ENCODE measurements around the gene CBX8. TPM values are rescaled to one million over a fixed set of nuclear protein-coding genes. Genes with fewer than 3 reads are reported as not detected.

Gene CBX8
- total RNA-seq, 1 experiment from 2014 or later: 3.8 TPM

DNA sequence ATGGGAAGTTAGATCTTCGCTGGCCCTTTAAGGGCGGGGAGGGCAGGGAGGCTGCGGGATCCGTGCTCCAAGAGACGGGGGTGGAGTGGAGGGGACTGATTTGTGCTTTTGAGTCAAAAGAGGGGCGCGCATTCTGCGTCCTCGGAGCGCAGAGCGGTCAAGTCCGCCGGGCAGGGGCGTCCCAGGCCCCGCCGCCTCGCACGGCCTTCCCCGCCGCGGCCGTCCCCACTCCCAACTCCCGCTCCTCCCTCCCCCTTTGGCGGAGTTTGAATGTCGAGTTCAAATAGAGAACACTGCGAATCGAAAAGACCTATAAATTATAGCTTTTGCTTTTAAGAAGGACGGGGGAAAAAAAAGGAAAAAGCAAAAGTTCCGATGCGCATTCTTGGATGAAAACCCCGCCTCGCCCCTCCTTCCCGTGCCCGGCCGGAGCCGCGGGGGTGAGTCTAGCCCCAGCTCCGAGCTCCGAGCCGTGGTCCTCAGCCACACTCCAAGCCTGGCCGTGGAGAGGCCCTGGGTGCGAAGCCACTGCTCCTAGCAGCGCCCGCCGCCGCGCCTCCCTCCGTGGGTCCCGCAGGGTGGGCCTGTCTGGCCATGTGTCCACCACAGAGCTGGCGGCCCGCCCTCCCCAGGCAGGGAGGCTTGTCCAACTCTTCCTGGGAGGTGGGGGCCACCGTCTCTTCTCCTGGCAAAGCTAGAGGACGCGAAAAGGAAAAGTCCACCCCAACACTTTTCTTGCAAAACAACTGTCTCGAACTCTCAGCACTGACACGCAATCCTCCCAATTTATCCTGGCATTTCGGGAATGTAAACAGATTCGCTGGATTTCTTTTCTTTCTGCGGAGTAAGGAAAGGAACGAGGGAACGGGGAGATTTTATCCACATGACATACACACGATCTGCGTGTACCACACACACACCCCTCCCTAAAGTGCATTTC is 3.6 kb downstream of the CBX8 start:
- DNase-seq (ENCODE audit: low read depth): peak; percentile 58

DNA sequence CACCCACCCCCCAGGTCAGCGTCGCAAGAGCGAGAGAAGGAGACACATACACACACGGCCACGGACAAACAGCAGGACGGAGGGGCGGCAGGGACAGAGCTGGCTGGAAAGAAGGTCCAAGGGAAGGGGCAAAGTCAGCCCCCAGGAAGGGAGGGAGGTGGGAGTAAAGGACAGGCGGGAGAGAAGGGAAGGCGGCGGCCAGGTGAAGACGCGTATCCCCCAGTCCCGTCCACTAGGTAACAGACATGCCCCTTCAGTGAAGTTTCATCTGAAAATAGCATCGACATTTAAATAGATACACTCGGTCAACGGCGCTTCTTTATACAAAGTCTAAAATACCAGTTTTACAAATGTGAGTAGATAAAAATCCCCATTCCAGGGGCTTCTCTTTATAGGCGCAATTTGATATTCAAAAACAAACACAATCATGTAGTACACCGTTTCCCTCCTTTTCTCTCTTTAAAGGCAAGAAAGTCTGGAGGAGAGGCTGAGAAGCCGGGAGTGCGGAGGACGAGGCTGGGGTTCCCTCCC is 4.5 kb downstream of the CBX8 start:
- no peak for DNase-seq (ENCODE audit: low read depth)

DNA sequence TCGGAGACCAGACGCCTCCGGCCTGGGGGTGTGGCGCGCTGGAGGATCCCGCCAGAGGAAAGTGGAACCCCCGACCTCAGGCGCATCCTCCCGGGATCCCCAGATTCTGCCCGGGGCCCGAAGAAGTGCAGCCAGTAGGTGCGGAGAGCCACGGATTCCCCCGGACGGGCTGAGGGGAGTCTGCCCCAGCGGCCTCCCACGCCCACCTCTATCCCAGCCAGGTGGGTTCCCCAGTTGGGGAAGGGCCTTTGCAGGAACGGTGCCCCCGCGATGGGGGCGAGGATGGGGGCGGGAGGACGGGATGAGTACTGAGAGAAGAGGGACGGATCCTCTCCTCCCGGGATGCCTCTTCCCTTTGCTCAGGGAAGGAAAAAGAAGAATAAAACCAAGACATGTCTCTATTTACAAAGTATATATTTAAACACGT is 5.1 kb downstream of the CBX8 start:
- no peak for DNase-seq (ENCODE audit: low read depth)

DNA sequence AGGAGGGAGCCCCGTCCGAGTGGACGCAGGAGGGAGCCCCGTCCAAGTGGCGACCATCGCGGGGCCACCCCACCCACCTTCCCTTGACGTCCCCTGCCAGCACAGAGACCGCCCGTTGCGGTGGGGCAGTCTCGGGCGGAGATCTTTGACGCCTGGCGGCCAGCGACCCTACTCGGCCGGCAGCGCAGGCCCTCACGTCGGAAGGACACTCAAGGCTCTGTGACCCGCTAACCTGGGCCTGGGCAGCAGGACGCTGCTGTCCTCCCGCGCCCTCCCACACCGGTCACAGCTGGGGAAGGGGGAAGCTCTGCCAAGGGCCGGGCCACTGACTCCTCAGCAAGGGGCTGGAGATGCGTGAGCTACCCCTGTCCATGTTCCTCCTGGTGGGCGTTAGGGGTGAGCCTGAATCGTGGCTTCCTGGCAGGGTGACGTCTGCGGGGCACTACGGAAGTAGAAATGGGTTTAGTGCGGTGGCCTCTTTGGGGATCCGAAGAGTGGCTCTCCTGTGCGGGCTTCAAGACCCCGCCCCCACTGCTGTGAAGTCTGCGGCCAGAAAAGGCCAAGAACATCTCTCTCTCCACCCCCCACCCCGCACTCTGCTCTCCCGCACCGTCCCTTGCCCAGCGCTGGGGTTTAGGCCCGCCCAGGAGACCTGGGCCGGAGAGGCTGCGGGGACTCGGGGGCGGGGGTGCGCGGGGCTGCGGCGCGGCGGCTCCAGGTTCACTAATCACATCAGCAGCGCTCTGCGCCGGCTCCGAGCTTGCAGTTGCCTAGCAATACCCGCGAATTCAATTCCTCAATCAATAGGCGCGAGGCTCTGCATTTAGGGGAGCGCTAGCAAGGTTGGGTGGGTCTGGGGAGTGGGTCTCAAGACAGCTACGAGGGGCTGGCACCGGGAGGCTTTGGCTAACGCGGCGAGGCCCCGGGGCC is 5.8 kb downstream of the CBX8 start:
- no peak for DNase-seq (ENCODE audit: low read depth)

DNA sequence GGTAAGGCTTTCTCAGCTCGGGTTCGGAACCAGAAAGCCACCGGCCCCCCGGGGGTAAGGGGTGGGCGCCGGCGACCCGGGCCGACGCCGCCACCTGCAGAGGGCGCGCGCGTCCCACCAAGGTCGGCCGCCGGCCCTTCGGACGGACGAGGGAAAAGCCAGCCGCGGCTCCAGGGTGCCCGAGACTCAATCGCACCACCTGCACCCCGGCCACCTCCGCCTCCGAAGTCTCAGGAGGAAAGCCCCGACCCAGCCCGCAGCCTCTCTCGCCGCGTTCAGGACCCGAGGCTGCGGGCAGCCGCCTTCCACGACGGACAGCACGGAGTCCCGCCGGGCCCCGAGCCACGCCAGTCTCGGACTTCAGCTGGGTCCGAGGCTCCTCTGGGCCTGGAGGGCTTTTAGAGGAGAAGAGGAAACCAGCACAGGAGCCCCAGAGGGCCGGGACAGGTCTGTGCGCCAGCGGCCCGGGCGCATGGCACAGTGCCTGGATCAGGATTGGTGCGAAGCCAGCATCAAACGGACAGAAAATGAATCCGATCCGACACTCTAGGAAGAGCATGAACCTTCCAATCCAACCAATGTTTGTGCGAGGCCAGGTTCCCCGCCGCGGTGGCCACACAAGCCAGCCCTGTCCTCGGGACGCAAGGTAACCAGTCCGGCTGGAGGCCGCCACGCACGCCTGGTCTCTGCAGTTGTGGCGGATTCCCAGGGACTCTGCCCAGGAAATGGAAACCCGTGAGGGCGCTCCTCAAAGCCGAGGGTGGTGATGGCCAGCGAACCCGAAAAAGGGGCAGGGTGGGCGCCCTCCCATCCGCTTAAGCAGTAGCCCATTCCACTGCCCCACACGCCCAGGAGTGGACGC is 6.7 kb downstream of the CBX8 start:
- no peak for DNase-seq (ENCODE audit: low read depth)

DNA sequence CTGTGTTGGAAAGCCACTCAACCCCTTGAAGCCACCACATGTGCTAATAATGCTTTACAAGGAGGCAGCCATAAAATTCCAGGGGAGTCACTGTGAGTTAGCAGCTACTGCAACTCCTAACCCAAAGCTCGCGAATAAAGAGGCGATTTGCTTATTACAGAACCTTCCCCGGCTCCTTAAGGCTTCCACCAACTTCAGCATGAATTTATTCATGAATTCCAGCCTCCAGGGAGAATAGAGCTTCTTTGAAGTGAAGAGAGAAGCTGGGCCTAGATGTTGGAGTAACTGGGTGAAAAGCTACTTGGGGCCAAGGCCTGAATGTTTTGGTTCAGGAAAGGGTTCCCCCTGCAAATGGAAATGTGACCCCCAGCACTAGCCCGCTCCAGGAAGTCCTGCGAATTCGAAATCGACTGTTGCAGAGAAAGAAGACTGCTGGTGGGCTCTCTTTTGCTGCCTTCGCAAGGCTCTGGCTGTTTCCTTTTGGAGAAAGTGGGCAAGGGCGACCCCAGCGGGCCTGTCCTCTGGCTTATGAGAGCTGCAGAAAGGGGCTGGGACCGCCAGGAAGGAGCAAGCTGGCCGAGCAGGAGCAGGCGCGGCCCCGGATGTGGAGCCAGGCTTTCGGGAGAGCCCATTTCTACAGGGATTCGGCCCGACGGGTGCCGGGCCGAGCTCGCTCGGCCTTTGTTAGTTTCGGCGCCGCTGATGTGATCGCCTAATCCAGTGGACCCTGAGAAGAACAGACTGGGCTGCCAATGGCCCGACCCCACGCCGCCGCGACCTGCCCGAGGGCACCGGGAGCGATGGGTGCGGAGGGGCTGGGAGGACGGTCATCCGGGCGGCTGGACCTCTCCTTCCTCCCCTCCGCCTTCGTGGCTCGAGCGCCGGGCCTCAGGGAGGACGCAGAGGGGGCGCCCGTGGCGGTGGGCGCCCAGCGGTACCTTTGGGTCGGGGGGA is 7.6 kb downstream of the CBX8 start:
- no peak for DNase-seq (ENCODE audit: low read depth)

DNA sequence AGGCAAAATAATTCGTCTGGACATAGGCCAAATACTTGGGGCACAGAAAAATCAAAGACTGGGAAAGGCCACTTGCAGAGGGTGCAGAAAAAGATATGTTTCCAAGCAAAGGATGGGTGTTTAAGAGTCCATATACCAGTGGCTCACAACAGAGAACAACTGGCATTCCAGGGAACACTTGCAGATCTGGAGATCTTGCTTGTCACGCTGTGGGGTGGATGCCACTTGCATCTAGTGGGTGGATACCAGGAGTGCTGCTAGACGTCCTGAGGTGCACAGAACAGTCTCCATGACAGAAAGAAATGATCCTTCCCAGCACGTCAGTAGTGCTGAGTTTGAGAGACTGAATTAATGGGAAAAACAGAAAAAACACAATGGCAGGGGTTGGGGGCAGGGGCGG is 8.4 kb downstream of the CBX8 start:
- no peak for DNase-seq (ENCODE audit: low read depth)

DNA sequence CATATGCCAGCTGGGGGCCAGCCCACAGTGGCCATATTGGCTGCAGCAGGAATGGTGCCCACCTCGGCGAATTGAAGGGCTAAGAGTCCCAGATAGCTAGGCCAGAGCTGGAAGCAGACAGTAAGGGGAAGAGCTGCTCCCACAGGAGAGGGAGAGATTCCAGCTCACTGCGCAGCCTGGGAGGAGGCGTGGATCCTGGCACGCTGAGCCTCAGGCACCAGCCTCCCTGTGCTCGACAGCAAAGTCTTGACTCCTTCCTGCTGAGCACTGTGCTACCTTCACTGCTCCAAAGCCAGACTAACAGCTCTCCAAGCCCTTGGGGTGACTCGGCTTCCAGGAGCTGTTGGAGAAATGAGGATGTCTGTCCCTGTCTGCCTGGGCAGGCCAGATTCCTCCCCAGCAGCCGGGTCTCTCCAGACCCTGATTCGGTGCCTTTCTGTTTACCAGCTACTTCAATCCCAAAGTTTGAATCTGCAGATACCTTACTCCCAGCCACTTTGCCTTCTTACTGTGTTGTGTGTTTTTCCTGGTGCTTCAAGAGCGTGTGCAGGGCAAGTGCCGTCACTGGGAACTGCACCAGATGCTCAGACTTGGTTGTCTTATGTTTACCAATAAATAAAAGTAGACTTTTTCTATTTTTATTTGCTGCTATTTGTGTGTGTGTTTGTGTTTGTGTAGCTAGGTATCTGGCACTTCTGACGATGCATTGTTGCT is 9.8 kb downstream of the CBX8 start:
- no peak for DNase-seq (ENCODE audit: low read depth)

DNA sequence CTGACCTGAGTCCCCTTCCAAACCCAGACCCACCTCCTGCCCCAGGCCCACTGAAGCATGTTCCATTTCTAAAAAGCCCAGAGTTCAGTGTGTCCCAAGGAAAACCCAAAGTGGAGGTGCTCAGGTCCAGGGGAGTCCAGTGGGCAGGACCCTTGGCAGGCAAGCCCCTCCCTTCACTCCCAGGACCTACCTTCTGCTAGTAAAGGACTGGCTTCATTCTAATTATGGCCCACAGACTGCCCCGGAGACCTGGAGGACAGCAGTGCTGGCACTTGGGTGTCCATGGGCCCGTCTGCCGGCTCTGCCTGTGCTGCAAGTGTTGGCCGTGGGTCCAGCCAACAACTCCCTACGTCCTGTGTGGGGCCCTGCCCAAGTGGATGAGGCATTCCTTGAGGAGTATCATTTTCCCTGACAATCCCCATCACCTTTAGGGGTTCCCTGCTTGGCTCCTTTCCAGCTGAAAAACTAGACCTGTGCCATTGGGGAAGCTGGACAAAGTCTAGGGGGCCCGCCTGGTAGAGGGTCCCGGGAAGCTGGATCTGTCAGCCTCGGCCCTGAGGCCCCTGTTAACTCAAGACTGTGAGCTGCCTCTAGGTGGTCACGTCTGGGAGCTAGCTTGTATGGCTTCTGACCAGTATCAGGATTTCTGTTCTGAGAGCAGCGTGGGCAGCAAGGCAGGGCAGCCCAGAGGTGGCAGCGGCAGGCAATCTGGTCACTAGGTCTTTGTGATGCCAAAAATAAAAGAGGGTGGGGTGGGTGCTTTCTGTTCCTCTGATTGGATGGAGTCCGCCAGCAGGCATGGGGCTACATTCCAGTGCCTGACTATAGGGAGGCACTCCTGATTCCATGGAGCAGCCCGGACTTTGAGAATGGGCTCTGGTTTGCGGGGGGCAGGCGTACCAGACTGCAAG is 10.7 kb downstream of the CBX8 start:
- no peak for DNase-seq (ENCODE audit: low read depth)

DNA sequence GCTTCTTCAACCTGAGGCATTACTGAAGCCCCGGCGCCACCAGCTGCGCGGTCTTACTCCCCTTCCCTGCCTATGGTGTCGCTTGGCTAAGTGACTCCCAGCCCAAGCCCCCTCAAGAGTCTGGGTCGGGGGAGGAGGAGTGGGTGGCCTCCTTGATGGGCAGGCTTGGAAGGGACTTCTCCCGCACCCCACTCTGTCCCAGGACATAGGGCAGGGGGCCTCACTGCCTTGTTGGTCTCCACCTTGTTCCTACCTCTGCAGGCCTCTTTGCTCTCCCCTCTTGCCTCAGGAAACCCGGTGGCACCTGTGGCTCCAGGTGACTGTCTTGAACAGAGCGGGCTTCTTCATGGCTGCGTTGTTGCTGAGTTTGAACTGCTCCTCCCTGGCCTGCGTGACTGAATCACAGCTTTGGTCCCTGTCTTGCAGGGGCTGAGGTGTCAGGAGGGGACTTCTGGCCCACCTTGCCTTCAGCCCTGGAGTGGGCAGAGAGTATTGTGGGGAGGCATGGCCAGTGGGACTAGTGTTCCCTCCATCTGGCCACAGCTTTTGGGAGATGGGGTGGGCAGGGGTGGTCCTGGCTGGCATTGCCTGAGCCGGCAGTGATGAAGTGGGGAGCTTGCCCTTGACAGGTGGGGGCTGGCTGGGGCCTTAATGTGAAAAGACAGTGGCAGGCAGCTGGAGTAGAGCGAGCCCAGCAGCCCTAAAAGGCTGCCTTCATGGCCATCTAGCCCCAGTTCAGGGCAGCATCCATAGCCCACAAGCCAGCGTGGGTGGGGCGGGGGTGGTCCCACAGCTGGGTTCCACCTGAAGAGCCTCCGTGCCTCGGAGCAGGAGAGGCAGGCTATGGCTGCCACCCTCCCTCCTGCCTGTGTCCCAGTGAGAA is 11.6 kb downstream of the CBX8 start:
- no peak for DNase-seq (ENCODE audit: low read depth)

DNA sequence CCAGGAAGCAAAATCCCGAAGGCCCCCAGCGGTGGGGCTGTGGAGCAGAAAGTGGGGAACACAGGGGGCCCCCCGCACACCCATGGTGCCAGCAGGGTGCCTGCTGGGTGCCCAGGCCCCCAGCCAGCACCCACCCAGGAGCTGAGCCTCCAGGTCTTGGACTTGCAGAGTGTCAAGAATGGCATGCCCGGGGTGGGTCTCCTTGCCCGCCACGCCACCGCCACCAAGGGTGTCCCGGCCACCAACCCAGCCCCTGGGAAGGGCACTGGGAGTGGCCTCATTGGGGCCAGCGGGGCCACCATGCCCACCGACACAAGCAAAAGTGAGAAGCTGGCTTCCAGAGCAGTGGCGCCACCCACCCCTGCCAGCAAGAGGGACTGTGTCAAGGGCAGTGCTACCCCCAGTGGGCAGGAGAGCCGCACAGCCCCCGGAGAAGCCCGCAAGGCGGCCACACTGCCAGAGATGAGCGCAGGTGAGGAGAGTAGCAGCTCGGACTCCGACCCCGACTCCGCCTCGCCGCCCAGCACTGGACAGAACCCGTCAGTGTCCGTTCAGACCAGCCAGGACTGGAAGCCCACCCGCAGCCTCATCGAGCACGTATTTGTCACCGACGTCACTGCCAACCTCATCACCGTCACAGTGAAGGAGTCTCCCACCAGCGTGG is 12.4 kb downstream of the CBX8 start:
- DNase-seq (ENCODE audit: low read depth): no peak

DNA sequence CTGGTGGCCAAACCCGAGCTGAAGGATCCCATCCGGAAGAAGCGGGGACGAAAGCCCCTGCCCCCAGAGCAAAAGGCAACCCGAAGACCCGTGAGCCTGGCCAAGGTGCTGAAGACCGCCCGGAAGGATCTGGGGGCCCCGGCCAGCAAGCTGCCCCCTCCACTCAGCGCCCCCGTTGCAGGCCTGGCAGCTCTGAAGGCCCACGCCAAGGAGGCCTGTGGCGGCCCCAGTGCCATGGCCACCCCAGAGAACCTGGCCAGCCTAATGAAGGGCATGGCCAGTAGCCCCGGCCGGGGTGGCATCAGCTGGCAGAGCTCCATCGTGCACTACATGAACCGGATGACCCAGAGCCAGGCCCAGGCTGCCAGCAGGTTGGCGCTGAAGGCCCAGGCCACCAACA is 13.0 kb downstream of the CBX8 start:
- DNase-seq (ENCODE audit: low read depth): no peak

DNA sequence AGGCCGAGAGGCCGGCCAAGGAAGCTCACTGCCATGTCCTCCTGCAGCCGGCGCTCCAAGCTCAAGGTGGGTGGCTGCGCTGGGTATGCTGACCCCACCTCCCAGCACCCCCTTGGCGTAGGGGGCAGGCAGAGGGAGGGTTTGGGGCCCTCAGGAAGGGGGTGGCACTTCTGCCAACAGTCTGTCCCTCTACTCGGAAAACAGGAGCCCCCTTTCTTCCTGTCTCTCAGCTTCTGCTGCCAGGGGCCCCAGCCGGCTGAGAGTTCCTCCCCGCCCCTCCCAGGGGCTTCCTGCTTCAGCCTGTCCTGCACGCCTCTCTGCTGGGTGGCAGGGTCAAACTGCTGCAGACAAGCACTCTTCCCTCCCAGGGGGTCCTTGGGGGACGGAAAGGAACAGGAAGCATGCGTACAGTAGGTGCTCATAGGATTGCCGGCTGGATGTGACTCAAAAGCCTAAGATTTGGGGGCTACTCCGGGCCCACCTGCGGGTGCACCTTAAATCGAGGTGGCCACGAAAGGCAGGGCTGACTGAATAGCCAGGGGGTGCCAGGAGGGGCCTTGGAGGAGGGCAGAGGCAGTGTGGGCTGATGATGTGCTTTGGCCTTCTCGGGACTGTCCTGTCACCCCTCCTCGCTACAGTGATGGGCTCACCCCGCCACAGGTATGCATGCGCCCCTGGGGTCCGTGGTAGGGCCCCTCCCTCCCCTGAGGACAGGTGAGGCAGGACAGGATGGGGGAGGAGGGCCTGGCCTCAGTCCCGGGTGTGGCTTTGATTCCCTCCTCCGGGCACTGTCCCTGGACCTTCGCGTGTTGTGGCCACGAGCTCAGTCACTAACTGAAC is 14.9 kb downstream of the CBX8 start:
- no peak for DNase-seq (ENCODE audit: low read depth)

DNA sequence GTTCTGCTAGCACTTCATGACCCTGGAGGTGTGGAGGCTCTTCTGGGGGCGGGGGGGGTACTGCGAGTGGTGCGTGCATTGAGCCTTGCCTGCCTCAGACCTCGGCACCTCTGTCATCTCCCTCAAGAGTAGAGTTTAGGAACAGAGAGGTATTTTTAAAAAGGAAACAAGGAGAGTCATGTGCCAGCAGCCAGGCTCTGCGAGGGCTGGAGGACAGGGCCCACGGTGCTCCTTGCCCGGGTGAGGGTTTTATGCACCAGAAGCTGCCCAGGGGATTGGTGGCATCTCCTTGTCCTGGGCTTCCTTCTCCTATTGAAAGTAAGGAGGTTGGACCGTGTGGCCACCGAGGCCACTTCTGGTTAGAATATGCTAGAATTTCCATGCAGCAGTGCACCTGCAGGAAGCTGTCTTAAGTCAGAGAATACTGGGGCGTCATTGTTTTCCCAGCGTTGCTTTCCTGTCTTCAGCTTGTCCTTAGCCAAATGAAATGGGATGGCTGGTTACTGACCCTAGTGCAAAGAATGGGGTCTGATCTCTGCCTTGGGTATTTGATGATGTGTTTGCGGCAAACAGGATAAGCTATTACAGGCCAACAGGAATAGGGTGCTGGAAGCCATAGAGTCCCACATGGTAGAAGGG is 15.7 kb downstream of the CBX8 start:
- no peak for DNase-seq (ENCODE audit: low read depth)

DNA sequence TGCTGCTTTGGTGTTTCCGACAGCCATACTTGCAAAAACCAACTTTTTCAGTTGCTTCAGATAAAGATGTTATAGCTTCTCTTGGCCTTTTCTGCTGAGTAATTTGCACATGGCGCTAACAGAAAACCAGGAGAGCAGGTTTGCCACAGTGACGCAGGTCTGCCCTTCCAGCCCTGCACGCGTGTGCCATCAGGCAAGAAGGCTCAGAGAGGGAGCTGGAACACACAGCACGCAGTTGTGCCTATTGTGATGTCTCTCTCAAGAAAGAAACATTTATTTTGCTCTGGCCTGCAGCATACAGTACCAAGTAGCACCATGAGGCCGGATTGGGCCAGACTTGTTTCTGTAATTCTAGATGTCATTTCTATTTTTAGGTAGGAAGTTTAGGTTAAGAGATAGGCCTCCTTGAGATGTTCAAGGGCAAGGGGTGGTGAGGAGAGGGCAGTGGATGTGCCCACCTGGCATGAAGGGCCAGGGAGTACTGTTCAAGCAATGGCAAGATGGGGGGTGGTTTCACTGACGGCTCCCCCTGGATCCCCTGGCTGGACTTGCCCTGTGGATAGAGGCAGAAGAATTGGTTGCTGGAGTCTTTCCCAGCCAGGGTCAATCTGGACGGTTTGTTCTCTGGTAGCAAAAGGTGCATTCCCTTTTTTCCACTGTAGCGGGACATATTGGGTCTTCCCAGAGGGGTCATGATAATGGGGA is 17.1 kb downstream of the CBX8 start:
- no peak for DNase-seq (ENCODE audit: low read depth)
